HCT116 (cell line): ENCODE data around the gene TRIM41. TPM values are rescaled to one million over a fixed set of nuclear protein-coding genes. Genes with fewer than 3 reads are reported as not detected.

Experiments
- ATAC-seq: fragments of 200-7000 bp; cut with Tn5 transposase; 2 replicates; pipeline ENCODE4 v1.9.1; 2020; ENCODE audit warnings: mild to moderate bottlenecking, moderate library complexity
- BruUV-seq: library from RNA; stranded (reverse); fragments of 400-500 nt; replicated peaks from 2 replicates; lab custom pipeline; 2021; lab: Mats Ljungman, UMichigan
- CTCF ChIA-PET: fragments of 300-600 bp; sonication (Branson Sonifier 250); formaldehyde crosslinking; loops from one replicate; lab custom pipeline; 2021; ENCODE audit warnings: antibody characterized with exemption; lab: Charles Lee
- POLR2A ChIA-PET: fragments of 300-600, 350-600 bp; sonication (Branson Sonifier 250); formaldehyde crosslinking; loops from one replicate; lab custom pipeline; 2021; ENCODE audit warnings: antibody characterized with exemption; lab: Charles Lee
- RAD21 ChIA-PET, 2 experiments: fragments of 300-600 bp; sonication (Branson Sonifier 250); formaldehyde crosslinking; loops; one replicate each; lab custom pipeline; 2023; ENCODE audit warnings: low total read pairs in 2 of 2; ENCODE audit not compliant: uncharacterized antibody in 2 of 2, unreplicated experiment in 2 of 2, low non-redundant PET in 1 of 2; lab: Charles Lee
- DNase-seq: peaks from one replicate; pipeline ENCODE4 v3.0.0-alpha.2; 2010; ENCODE audit warnings: low read depth, low spot score
- H2AFZ ChIP-seq: fragments of 200-600 bp; shearing (Covaris generic), sonication (generic); 2 replicates; pipeline ENCODE4 v1.6.1; 2017; ENCODE audit warnings: low read depth, mixed run types, mixed read lengths, antibody characterized with exemption, low read length; ENCODE audit not compliant: poor library complexity, severe bottlenecking
- H3K27ac ChIP-seq: 2 replicates; pipeline ENCODE4 v1.5.1; 2012; ENCODE audit warnings: low read depth, low read length
- H3K27me3 ChIP-seq: fragments of 200-600 bp; sonication (generic); 2 replicates; pipeline ENCODE4 v1.6.1; 2016; ENCODE audit warnings: mixed run types, low read length, mixed read lengths; ENCODE audit not compliant: insufficient read depth
- H3K36me3 ChIP-seq, 2 experiments: fragments of 200-500 bp in 1 of 2; fragments of 200-600 bp in 1 of 2; sonication (Bioruptor generic) in 1 of 2; sonication (generic) in 1 of 2; 2 replicates each; pipeline versions ENCODE4 v1.5.1 to v1.6.1; 2014 to 2016; ENCODE audit warnings: low read length in 2 of 2, inconsistent platforms in 1 of 2, mixed read lengths in 1 of 2, mixed run types in 1 of 2; ENCODE audit not compliant: insufficient read depth in 2 of 2, control insufficient read depth in 1 of 2
- H3K4me1 ChIP-seq, 2 experiments: fragments of 200-600 bp in 1 of 2; sonication (generic) in 1 of 2; 2 replicates each; pipeline versions ENCODE4 v1.5.1 to v1.6.1; 2012 to 2017; ENCODE audit warnings: low read length in 2 of 2, inconsistent platforms in 1 of 2, mild to moderate bottlenecking in 1 of 2, mixed read lengths in 1 of 2, mixed run types in 1 of 2, moderate library complexity in 1 of 2; ENCODE audit not compliant: insufficient read depth in 2 of 2, control insufficient read depth in 1 of 2
- H3K4me2 ChIP-seq: fragments of 200-600 bp; sonication (generic); 2 replicates; pipeline ENCODE4 v1.6.1; 2017; ENCODE audit warnings: mixed run types, low read length, mixed read lengths
- H3K4me3 ChIP-seq, 2 experiments: fragments of 200-600 bp in 1 of 2; sonication (generic) in 1 of 2; replicated peaks in 1 of 2; 2 replicates each; pipeline ENCODE4 v1.5.1; 2011 to 2016; ENCODE audit warnings: low read length in 2 of 2, control low read depth in 1 of 2, low read depth in 1 of 2, mild to moderate bottlenecking in 1 of 2, mixed read lengths in 1 of 2, mixed run types in 1 of 2
- H3K79me2 ChIP-seq: fragments of 200-600 bp; sonication (generic); 2 replicates; pipeline ENCODE4 v1.6.1; 2017; ENCODE audit warnings: mild to moderate bottlenecking, mixed run types, low read length, moderate library complexity, mixed read lengths; ENCODE audit not compliant: insufficient read depth
- H3K9ac ChIP-seq: fragments of 200-600 bp; sonication (generic); 2 replicates; pipeline ENCODE4 v1.6.1; 2016; ENCODE audit warnings: low read length, mixed read lengths
- H3K9me2 ChIP-seq: fragments of 200-600 bp; sonication (generic), shearing (Covaris generic); 2 replicates; pipeline ENCODE4 v1.6.1; 2017; ENCODE audit warnings: mixed run types, mild to moderate bottlenecking, moderate library complexity; ENCODE audit not compliant: insufficient read depth
- H3K9me3 ChIP-seq, 2 experiments: fragments of 200-500 bp in 1 of 2; fragments of 200-600 bp in 1 of 2; sonication (Bioruptor generic) in 1 of 2; sonication (generic) in 1 of 2; 2 replicates each; pipeline ENCODE4 v1.6.1; 2014 to 2017; ENCODE audit warnings: low read length in 2 of 2, mixed read lengths in 2 of 2, inconsistent platforms in 1 of 2, low read depth in 1 of 2, mild to moderate bottlenecking in 1 of 2, mixed run types in 1 of 2, moderate library complexity in 1 of 2; ENCODE audit not compliant: control insufficient read depth in 1 of 2, insufficient read depth in 1 of 2
- H4K20me1 ChIP-seq: fragments of 200-600 bp; sonication (generic), shearing (Covaris generic); 2 replicates; pipeline ENCODE4 v1.6.1; 2017; ENCODE audit warnings: mixed run types, mild to moderate bottlenecking, moderate library complexity; ENCODE audit not compliant: insufficient read depth
- CBX3 ChIP-seq: IDR thresholded peaks from 2 replicates; pipeline ENCODE4 v1.6.1; 2012; ENCODE audit warnings: low read depth
- CEBPB ChIP-seq: IDR thresholded peaks from 2 replicates; pipeline ENCODE4 v1.6.1; 2012; ENCODE audit warnings: low read depth
- ELF1 ChIP-seq: IDR thresholded peaks from 2 replicates; pipeline ENCODE4 v1.6.1; 2012; ENCODE audit warnings: low read depth, borderline replicate concordance
- JUND ChIP-seq: IDR thresholded peaks from 2 replicates; pipeline ENCODE4 v1.6.1; 2012
- POLR2AphosphoS5 ChIP-seq: IDR thresholded peaks from 2 replicates; pipeline ENCODE4 v1.6.1; 2011; ENCODE audit warnings: mild to moderate bottlenecking, low read depth, low read length, moderate library complexity
- SRF ChIP-seq: IDR thresholded peaks from 2 replicates; pipeline ENCODE4 v1.6.1; 2012; ENCODE audit warnings: low read depth
- ZFX ChIP-seq: fragments of 450-650 bp; IDR thresholded peaks from 2 replicates; pipeline ENCODE4 v1.6.1; 2017
- ZNF274 ChIP-seq: fragments of 200-500 bp; sonication (Bioruptor generic); IDR thresholded peaks from 2 replicates; pipeline ENCODE4 v1.6.1; 2014; ENCODE audit warnings: mild to moderate bottlenecking, low read depth, low read length, inconsistent platforms
- intact Hi-C: fragments of 100-400 bp; cut with micrococcal nuclease; formaldehyde crosslinking; loops from 2 replicates; pipeline ENCODE4 v1.10.0; 2022
- total RNA-seq: library from RNA; stranded (reverse); gene quantifications from one replicate; pipeline ENCODE4 v1.2.1, GENCODE V29; 2021; ENCODE audit not compliant: unreplicated experiment
- TF ChIP-seq, protein P1 (sequence below): IDR thresholded peaks from 2 replicates; pipeline ENCODE4 v1.6.1; 2012; ENCODE audit warnings: low read depth
- TF ChIP-seq, protein P2 (sequence below): IDR thresholded peaks from 2 replicates; pipeline ENCODE4 v1.6.1; 2012
- TF ChIP-seq, protein P3 (sequence below), 3 experiments: fragments of 200-600 bp in 1 of 3; sonication (generic) in 1 of 3; IDR thresholded peaks in 2 of 3; conservative IDR thresholded peaks in 1 of 3; 2 replicates each; pipeline ENCODE4 v1.5.1; 2012 to 2017; ENCODE audit warnings: low read depth in 2 of 3, low read length in 2 of 3, antibody characterized with exemption in 1 of 3, borderline replicate concordance in 1 of 3, control low read depth in 1 of 3, mild to moderate bottlenecking in 1 of 3, mixed read lengths in 1 of 3, mixed run types in 1 of 3, moderate library complexity in 1 of 3; ENCODE audit not compliant: insufficient read depth in 1 of 3

TRIM41 gene
- total RNA-seq, 1 experiment from 2014 or later, result 51.8 TPM

- no peaks in the 10 kb centered on the region for H3K27me3 ChIP-seq
- ChIA-PET RAD21 (no interaction called here), POLR2A (interaction anchor here (1.4 kb wide), 1 partner anchor 12 kb away, joined by 3 read pairs; no protein-coding TSS in a partner anchor), CTCF (no interaction called here)
- no peak overlapping the region for H3K4me3 ChIP-seq
- peaks cover 5 to 23% of the 10 kb centered on the region in 2 experiments for H3K4me1 ChIP-seq
- no peaks in the 10 kb centered on the region for H4K20me1 ChIP-seq
- no peak overlapping the region for H3K4me2 ChIP-seq
- no peak overlapping the region for H3K9ac ChIP-seq
- no peak overlapping the region for H2AFZ ChIP-seq
- intact Hi-C loops, result no loop called here
- no peaks in the 10 kb centered on the region for H3K36me3 ChIP-seq
- no TSS peak for BruUV-seq
- ATAC-seq (no peak), DNase-seq (no peak)
- TF ChIP-seq ELF1 (no peak), CBX3 (no peak), CEBPB (no peak), SRF (no peak), POLR2AphosphoS5 (no peak), JUND (no peak), ZNF274 (no peak), ZFX (no peak)
- TF ChIP-seq, protein P1, sequence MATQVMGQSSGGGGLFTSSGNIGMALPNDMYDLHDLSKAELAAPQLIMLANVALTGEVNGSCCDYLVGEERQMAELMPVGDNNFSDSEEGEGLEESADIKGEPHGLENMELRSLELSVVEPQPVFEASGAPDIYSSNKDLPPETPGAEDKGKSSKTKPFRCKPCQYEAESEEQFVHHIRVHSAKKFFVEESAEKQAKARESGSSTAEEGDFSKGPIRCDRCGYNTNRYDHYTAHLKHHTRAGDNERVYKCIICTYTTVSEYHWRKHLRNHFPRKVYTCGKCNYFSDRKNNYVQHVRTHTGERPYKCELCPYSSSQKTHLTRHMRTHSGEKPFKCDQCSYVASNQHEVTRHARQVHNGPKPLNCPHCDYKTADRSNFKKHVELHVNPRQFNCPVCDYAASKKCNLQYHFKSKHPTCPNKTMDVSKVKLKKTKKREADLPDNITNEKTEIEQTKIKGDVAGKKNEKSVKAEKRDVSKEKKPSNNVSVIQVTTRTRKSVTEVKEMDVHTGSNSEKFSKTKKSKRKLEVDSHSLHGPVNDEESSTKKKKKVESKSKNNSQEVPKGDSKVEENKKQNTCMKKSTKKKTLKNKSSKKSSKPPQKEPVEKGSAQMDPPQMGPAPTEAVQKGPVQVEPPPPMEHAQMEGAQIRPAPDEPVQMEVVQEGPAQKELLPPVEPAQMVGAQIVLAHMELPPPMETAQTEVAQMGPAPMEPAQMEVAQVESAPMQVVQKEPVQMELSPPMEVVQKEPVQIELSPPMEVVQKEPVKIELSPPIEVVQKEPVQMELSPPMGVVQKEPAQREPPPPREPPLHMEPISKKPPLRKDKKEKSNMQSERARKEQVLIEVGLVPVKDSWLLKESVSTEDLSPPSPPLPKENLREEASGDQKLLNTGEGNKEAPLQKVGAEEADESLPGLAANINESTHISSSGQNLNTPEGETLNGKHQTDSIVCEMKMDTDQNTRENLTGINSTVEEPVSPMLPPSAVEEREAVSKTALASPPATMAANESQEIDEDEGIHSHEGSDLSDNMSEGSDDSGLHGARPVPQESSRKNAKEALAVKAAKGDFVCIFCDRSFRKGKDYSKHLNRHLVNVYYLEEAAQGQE, result no peak
- TF ChIP-seq, protein P2, sequence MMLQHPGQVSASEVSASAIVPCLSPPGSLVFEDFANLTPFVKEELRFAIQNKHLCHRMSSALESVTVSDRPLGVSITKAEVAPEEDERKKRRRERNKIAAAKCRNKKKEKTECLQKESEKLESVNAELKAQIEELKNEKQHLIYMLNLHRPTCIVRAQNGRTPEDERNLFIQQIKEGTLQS, result no peak
- TF ChIP-seq, protein P3, sequence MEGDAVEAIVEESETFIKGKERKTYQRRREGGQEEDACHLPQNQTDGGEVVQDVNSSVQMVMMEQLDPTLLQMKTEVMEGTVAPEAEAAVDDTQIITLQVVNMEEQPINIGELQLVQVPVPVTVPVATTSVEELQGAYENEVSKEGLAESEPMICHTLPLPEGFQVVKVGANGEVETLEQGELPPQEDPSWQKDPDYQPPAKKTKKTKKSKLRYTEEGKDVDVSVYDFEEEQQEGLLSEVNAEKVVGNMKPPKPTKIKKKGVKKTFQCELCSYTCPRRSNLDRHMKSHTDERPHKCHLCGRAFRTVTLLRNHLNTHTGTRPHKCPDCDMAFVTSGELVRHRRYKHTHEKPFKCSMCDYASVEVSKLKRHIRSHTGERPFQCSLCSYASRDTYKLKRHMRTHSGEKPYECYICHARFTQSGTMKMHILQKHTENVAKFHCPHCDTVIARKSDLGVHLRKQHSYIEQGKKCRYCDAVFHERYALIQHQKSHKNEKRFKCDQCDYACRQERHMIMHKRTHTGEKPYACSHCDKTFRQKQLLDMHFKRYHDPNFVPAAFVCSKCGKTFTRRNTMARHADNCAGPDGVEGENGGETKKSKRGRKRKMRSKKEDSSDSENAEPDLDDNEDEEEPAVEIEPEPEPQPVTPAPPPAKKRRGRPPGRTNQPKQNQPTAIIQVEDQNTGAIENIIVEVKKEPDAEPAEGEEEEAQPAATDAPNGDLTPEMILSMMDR (IDR thresholded peaks at IDR 0.05 in 2 of 3, conservative IDR thresholded peaks at IDR 0.05 in 1 of 3; ENCODE audit: borderline replicate concordance in 1 of 3, insufficient read depth in 1 of 3, low read depth in 2 of 3, low read length in 2 of 3), result no peak
- no peaks in the 10 kb centered on the region for H3K9me2 ChIP-seq
- no peak overlapping the region; the same call in 1 of the 2 replicates for H3K27ac ChIP-seq
- H3K9me3 ChIP-seq, result no peaks in the 10 kb centered on the region
- H3K79me2 ChIP-seq, result 0 out of 2 replicates have a peak, but pooled peaks cover 6% of the 10 kb centered on the region
Measured at GRCh38 chr5:181194489-181195248, 28.4 kb upstream of the TRIM41 start.
